Measurements from ENCODE around the gene RPL26.

DNA sequence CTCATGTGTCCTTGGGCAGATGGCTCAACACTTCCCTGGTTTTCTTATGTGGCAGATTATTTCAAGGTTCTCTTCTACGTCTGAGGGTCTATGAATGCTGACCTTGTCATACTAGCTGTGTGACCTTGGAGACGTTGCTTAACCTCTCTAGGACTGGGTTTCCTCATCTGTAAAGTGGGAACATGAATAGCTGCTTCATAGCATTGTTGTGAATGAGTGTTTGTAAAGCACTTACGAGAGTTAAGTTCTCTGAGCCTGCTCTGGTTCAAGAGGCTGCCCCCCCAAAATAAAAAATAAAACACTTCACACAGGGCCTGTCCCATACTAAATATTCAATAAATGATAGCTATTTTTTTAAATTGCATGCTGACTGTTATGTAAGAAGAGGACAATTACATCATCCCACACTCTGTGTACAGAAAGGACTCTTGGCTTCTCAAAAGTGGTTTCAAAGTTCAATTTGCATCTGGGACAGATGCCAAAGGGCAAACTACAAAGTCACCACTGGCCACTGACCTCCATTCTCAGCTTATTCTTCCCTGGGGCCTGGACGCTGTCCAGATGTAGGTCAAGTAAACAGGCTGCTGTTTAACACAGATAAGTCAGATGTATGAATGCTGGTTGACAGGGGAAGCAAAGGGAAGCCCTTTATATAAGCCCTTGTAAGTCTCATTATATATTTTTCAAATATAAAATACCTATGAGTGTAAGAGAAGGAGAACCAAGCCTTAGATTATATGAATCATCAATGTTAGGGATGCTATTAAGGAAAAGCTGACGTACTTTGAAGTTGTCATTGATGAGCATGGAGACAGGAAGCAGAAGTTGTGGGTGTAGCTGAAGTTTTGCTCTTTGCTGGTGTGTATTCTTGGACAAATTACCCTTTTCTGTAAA, 37.3 kb upstream of the RPL26 start:
- TF ChIP-seq, protein P1, sequence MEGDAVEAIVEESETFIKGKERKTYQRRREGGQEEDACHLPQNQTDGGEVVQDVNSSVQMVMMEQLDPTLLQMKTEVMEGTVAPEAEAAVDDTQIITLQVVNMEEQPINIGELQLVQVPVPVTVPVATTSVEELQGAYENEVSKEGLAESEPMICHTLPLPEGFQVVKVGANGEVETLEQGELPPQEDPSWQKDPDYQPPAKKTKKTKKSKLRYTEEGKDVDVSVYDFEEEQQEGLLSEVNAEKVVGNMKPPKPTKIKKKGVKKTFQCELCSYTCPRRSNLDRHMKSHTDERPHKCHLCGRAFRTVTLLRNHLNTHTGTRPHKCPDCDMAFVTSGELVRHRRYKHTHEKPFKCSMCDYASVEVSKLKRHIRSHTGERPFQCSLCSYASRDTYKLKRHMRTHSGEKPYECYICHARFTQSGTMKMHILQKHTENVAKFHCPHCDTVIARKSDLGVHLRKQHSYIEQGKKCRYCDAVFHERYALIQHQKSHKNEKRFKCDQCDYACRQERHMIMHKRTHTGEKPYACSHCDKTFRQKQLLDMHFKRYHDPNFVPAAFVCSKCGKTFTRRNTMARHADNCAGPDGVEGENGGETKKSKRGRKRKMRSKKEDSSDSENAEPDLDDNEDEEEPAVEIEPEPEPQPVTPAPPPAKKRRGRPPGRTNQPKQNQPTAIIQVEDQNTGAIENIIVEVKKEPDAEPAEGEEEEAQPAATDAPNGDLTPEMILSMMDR (IDR thresholded peaks at IDR 0.05), result no peak
- TF ChIP-seq POLR2A (IDR thresholded peaks at IDR 0.05), result no peak

Data from right lobe of liver (tissue), 4 donors.